Measurements from ENCODE around the gene BZW1.

BZW1 gene

GRCh38 chr2:200864176-200865034, 52.7 kb downstream of the BZW1 start, which contains the start of gene CLK1 (continued):
- TF ChIP-seq PRDM4 (tag by site-specific recombination; IDR thresholded peaks at IDR 0.05), result no peak
- TF ChIP-seq ZNF214 (tag by site-specific recombination; IDR thresholded peaks at IDR 0.05; ENCODE audit: borderline replicate concordance), result no peak
- TF ChIP-seq REPIN1 (tag by site-specific recombination; IDR thresholded peaks at IDR 0.05; ENCODE audit: low read depth), result no peak
- TF ChIP-seq KLF1 (tag by site-specific recombination; IDR thresholded peaks at IDR 0.05), result peak; percentile 30; the same call in 1 of the 2 replicates
- no peak for TF ChIP-seq ZNF473 (tag by site-specific recombination; IDR thresholded peaks at IDR 0.05)
- peak; percentile 93 for TF ChIP-seq ZBTB21 (tag by site-specific recombination; IDR thresholded peaks at IDR 0.05)
- no peak; the same call in 1 of the 2 replicates for TF ChIP-seq PRDM10 (tag by site-specific recombination; IDR thresholded peaks at IDR 0.05)
- no peak for TF ChIP-seq ZNF654 (tag by site-specific recombination; IDR thresholded peaks at IDR 0.05; ENCODE audit: low read depth)
- peak; percentile 84 for TF ChIP-seq ZNF335 (tag by site-specific recombination; conservative IDR thresholded peaks at IDR 0.05)
- TF ChIP-seq ATF2 (tag by site-specific recombination; IDR thresholded peaks at IDR 0.05; ENCODE audit: low read depth), result peak; percentile 12; the same call in 1 of the 2 replicates
- TF ChIP-seq ZNF138 (tag by site-specific recombination; IDR thresholded peaks at IDR 0.05; ENCODE audit: borderline replicate concordance), result no peak
- TF ChIP-seq ZBTB20 (tag by site-specific recombination; IDR thresholded peaks at IDR 0.05), result peak; percentile 60
- peak; percentile 97 for TF ChIP-seq ZNF629 (tag by site-specific recombination; IDR thresholded peaks at IDR 0.05)
- no peak for TF ChIP-seq ZNF426 (tag by site-specific recombination; IDR thresholded peaks at IDR 0.05)
- no peak for TF ChIP-seq ZNF776 (tag by site-specific recombination; IDR thresholded peaks at IDR 0.05; ENCODE audit: borderline replicate concordance)
- no peak for TF ChIP-seq PRDM2 (tag by site-specific recombination; IDR thresholded peaks at IDR 0.05; ENCODE audit: borderline replicate concordance)
- no peak for TF ChIP-seq BCL6B (tag by site-specific recombination; IDR thresholded peaks at IDR 0.05)
- no peak for TF ChIP-seq ZNF558 (tag by site-specific recombination; IDR thresholded peaks at IDR 0.05)
- TF ChIP-seq SP7 (tag by site-specific recombination; IDR thresholded peaks at IDR 0.05), result peak; percentile 74
- TF ChIP-seq ZNF555 (tag by site-specific recombination; conservative IDR thresholded peaks at IDR 0.05), result no peak
- TF ChIP-seq GLIS1 (tag by site-specific recombination; IDR thresholded peaks at IDR 0.05), result no peak
- peak; percentile 47; the same call in 1 of the 2 replicates for TF ChIP-seq ZFP37 (tag by site-specific recombination; IDR thresholded peaks at IDR 0.05)
- TF ChIP-seq ZBTB48 (tag by site-specific recombination; IDR thresholded peaks at IDR 0.05), result no peak; the same call in 1 of the 2 replicates
- TF ChIP-seq ZNF10 (tag by site-specific recombination; IDR thresholded peaks at IDR 0.05), result no peak

Data from HEK293 (cell line).